ENCODE results near the gene LAMA5.

The LAMA5 gene

GRCh38 chr20:62298577-62299249, 68.4 kb downstream of the LAMA5 start:
- no peak for DNase-seq

DNA sequence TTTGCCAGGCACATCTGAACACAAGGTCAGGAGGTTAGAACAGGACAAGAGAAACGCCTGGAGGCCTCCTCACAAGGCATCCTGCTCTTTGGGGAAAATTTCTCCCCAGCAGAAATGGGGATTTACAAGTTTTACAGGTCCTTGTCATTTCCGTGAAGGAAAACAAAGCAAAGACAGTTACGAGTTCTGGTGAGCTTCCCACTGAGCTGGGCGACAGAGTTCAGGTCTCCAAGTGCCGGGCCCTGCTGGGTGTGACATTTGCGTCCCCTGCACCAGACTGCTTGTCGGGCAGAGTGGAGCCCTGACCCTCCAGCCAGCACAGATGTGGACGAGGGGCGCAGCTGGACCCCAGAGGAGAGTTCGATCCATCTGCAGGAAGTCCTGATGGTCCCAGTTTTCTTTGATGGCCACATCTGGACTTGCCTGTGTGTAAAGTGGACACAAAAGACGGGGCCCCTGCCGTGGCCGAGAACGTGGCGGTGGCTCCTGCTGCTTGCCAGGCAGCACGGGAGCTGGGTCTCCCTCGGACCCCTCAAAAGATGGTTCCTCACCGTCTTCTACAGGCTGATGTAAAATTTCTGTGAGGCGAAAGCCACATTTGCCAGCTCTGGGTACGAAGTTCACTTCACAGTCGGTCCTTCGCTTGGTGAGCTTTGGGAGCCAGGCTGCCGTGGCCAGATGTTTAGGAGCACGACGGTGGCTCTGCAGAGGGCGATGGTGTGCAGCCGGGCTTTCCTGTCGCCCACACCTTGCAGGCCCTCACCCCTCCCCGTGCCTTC, 69.5 kb downstream of the LAMA5 start:
- no peak for DNase-seq

- no peak for DNase-seq
These were observed 70.2 kb downstream of the LAMA5 start for GRCh38 chr20:62296724-62297448.

- no peak for DNase-seq
These were observed 72.6 kb downstream of the LAMA5 start for GRCh38 chr20:62294516-62294915.

GRCh38 chr20:62293946-62294345, 73.2 kb downstream of the LAMA5 start:
- no peak for DNase-seq

GRCh38 chr20:62293111-62293784, 73.9 kb downstream of the LAMA5 start:
- no peak for DNase-seq

- no peak for DNase-seq
These were observed 75.0 kb downstream of the LAMA5 start for GRCh38 chr20:62292108-62292507.

DNA sequence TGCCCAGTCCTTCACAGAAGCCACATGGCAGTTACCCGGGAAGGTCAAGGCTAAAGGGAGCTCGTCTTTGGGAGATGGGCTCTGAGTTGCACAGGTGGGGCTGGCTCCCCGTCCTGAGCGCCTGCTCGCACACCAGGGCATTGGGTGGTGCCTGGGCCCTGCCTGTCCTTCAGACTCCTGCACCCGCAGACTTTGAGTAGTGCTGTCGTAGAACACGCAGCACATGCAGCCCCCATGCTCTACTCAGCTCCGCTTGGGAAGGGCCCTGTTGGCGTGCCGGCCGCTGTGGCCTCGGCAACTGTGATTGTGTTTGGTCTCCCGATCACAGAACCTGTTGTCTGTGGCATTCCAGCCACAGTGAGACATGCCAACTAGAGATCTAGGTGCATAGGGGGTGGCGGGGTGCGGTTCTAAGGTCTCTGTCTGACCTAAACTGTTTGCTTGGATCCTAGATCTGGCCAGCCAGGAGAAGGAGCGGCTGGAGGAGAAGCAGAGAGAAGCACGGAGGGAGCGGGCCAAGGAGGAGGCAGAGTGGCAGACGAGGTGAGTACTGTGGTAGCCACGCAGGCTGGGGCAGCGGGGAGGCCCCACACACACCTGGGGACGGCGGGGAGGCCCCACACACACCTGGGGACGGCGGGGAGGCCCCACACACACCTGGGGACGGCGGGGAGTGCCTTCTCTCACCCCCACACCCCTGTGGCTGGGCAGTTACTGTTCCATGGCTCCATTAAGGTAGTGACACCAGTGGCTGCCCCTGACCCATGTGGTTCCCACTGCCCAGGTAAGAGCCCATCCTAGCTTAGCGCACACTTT, 75.7 kb downstream of the LAMA5 start:
- no peak for DNase-seq

DNA sequence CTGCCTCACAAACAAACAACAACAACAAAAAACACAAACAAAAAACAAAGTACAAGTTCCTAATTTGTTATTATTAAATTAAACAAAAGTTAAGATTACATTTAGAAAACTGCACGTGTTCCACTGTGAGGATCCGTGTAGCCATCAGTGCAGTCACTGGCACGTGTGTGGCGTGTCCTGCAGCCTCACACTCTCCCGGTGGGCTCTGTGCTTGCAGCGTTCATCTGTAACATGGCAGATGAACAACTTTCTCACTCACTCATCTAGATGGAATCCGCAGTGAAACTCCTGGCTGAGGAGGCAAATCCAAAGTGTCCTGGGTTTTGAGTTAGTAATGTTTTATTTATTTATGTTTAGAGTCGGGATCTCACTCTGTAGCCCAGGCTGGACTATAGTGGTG, 77.2 kb downstream of the LAMA5 start:
- DNase-seq, result no peak

GRCh38 chr20:62289131-62289530, 78.0 kb downstream of the LAMA5 start:
- no peak for DNase-seq

- DNase-seq, result no peak
These were observed 78.5 kb downstream of the LAMA5 start for GRCh38 chr20:62288535-62289105.

GRCh38 chr20:62287759-62288534, 79.2 kb downstream of the LAMA5 start:
- no peak for DNase-seq

GRCh38 chr20:62287129-62287528, 80.0 kb downstream of the LAMA5 start:
- no peak for DNase-seq

DNA sequence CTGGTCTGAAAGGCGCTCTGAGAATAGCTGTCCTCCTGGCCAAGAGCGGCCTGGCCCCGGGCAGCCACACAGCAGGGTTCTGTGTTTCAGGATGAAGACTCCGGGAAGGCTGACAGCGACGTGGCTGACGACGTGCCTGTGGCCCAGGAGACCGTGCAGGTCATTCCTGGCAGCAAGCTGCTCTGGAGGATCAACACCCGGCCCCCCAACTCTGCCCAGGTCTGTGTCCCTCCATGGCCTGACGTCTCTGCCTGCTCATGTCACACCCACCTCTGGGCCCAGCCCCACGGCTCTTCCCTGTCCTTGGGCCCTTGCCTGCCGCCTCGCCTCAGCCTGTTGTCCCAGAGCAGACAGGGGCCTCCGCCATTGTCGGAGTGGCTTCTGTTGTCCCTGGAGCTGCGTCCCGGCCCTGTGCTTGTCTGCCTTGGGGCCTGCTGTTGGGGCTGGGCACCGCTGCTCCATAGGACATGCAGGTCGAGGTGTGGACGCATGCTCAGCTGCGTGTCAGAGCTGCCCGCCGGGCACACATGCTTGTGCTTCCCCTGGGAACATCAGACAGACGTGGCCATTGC, 80.5 kb downstream of the LAMA5 start:
- DNase-seq, result no peak

- DNase-seq, result no peak
These were observed 81.4 kb downstream of the LAMA5 start for GRCh38 chr20:62285722-62286121.

GRCh38 chr20:62285151-62285550, 82.0 kb downstream of the LAMA5 start:
- DNase-seq, result no peak

- no peak for DNase-seq
These were observed 82.7 kb downstream of the LAMA5 start for GRCh38 chr20:62284448-62284847.

- no peak for DNase-seq
These were observed 84.1 kb downstream of the LAMA5 start for GRCh38 chr20:62282877-62283503.

- no peak for DNase-seq
These were observed 85.0 kb downstream of the LAMA5 start for GRCh38 chr20:62282103-62282502.
